ENCODE results near the gene LBX2. TPM values are rescaled to one million over a fixed set of nuclear protein-coding genes. Genes with fewer than 3 reads are reported as not detected.

LBX2 gene
- total and polyA plus RNA-seq, 4 donors: 0.84 to 2.8 (median 2.5) TPM

- 10% methylated on average over 36 of the region's 36 CpGs for WGBS
- no peak for DNase-seq (ENCODE audit: low spot score)
- H3K27ac ChIP-seq (ENCODE audit: low read depth in 1 of 2, low read length in 2 of 2): no peak overlapping the region
Measured at GRCh38 chr2:74512744-74513604, 13.6 kb upstream of the LBX2 start.

GRCh38 chr2:74511104-74511989 is 11.9 kb upstream of the LBX2 start:
- no peak for TF ChIP-seq SP1 (IDR thresholded peaks at IDR 0.05)
- TF ChIP-seq NR2F2 (IDR thresholded peaks at IDR 0.05): no peak
- TF ChIP-seq FOXA1 (IDR thresholded peaks at IDR 0.05): no peak
- TF ChIP-seq HNF4G (IDR thresholded peaks at IDR 0.05): no peak
- TF ChIP-seq JUND (IDR thresholded peaks at IDR 0.05): no peak
- no peak for TF ChIP-seq CTCF (IDR thresholded peaks at IDR 0.05; ENCODE audit: low read depth, low read length, missing input control)
- no peak for TF ChIP-seq ZBTB33 (IDR thresholded peaks at IDR 0.05)
- TF ChIP-seq FOXA2 (IDR thresholded peaks at IDR 0.05): no peak
- no peaks in the 10 kb centered on the region for H3K36me3 ChIP-seq (ENCODE audit: control insufficient read depth in 4 of 4, insufficient read depth in 3 of 4, low read depth in 1 of 4, low read length in 3 of 4)
- WGBS: 36% methylated on average over 11 of the region's 11 CpGs
- peaks cover 7 to 20% (median 10%) of the 10 kb centered on the region in 4 donors for H3K27me3 ChIP-seq (ENCODE audit: control insufficient read depth in 4 of 4, insufficient read depth in 4 of 4, low read length in 3 of 4)
- H3K9me3 ChIP-seq (ENCODE audit: control insufficient read depth in 4 of 4, low read length in 3 of 4): no peaks in the 10 kb centered on the region
- no peak overlapping the region for H3K27ac ChIP-seq (ENCODE audit: low read depth in 1 of 2, low read length in 2 of 2)
- no peak for DNase-seq (ENCODE audit: low spot score)
- H3K9ac ChIP-seq (ENCODE audit: low read depth in 1 of 2, low read length in 2 of 2): no peak overlapping the region
- peaks cover 16 to 31% (median 21%) of the 10 kb centered on the region in 4 donors for H3K4me1 ChIP-seq (ENCODE audit: control insufficient read depth in 4 of 4, insufficient read depth in 4 of 4, low read length in 3 of 4)
- H3K4me3 ChIP-seq (ENCODE audit: low read depth in 1 of 3, low read length in 3 of 3): no peak overlapping the region

More at GRCh38 chr2:74512744-74513604, 13.6 kb upstream of the LBX2 start:
- no peak overlapping the region for H3K9ac ChIP-seq (ENCODE audit: low read depth in 1 of 2, low read length in 2 of 2)
- H3K27me3 ChIP-seq (ENCODE audit: control insufficient read depth in 4 of 4, insufficient read depth in 4 of 4, low read length in 3 of 4): peaks cover 11 to 28% (median 13%) of the 10 kb centered on the region in 4 donors
- H3K36me3 ChIP-seq (ENCODE audit: control insufficient read depth in 4 of 4, insufficient read depth in 3 of 4, low read depth in 1 of 4, low read length in 3 of 4): no peaks in the 10 kb centered on the region
- no peaks in the 10 kb centered on the region for H3K9me3 ChIP-seq (ENCODE audit: control insufficient read depth in 4 of 4, low read length in 3 of 4)
- TF ChIP-seq NR2F2 (IDR thresholded peaks at IDR 0.05) (no peak), HNF4A (conservative IDR thresholded peaks at IDR 0.05) (no peak), CTCF (IDR thresholded peaks at IDR 0.05; ENCODE audit: low read depth, low read length, missing input control) (no peak), MAX (IDR thresholded peaks at IDR 0.05) (no peak), YY1 (IDR thresholded peaks at IDR 0.05) (no peak)
- no peak overlapping the region for H3K4me3 ChIP-seq (ENCODE audit: low read depth in 1 of 3, low read length in 3 of 3)
- H3K4me1 ChIP-seq (ENCODE audit: control insufficient read depth in 4 of 4, insufficient read depth in 4 of 4, low read length in 3 of 4): peaks cover 9 to 23% (median 17%) of the 10 kb centered on the region in 4 donors
